Measurements from ENCODE around the gene ARHGAP15. TPM values are rescaled to one million over a fixed set of nuclear protein-coding genes. Genes with fewer than 3 reads are reported as not detected.
A peak's percentile ranks its signal among the peaks of the same experiment; 100 is the strongest.

The ARHGAP15 gene
- total RNA-seq, 4 donors from 2014 or later: 1.2 to 6.0 (median 3.4) TPM

- H3K36me3 ChIP-seq: no peaks in the 10 kb centered on the region
- no peaks in the 10 kb centered on the region for H3K27me3 ChIP-seq
- WGBS: 54% methylated on average over 12 of the region's 12 CpGs
- H3K4me1 ChIP-seq: no peaks in the 10 kb centered on the region
- no peak overlapping the region for H3K4me3 ChIP-seq
- no peak overlapping the region for H3K27ac ChIP-seq
- DNase-seq (ENCODE audit: low spot score in 2 of 2): no peak
- TF ChIP-seq POLR2A (IDR thresholded peaks at IDR 0.05) (no peak), POLR2AphosphoS5 (IDR thresholded peaks at IDR 0.05) (no peak), CTCF (IDR thresholded peaks at IDR 0.05) (peak; percentile 24 to 52), EP300 (IDR thresholded peaks at IDR 0.05) (no peak)
- no peaks in the 10 kb centered on the region for H3K9me3 ChIP-seq
These were observed 33.1 kb downstream of the ARHGAP15 start for GRCh38 chr2:143162123-143162837.

- no peaks in the 10 kb centered on the region for H3K27me3 ChIP-seq
- no peak for DNase-seq (ENCODE audit: low spot score in 2 of 2)
- no peak overlapping the region for H3K4me3 ChIP-seq
- no peaks in the 10 kb centered on the region for H3K9me3 ChIP-seq
- no peak for TF ChIP-seq POLR2A (IDR thresholded peaks at IDR 0.05)
- no peak for TF ChIP-seq CTCF (IDR thresholded peaks at IDR 0.05)
- TF ChIP-seq POLR2AphosphoS5 (IDR thresholded peaks at IDR 0.05): no peak
- no peak for TF ChIP-seq EP300 (IDR thresholded peaks at IDR 0.05)
- H3K27ac ChIP-seq: no peak overlapping the region
- WGBS: 71% methylated on average over 1 of the region's 1 CpG
- no peaks in the 10 kb centered on the region for H3K36me3 ChIP-seq
- no peaks in the 10 kb centered on the region for H3K4me1 ChIP-seq
These were observed 33.8 kb downstream of the ARHGAP15 start for GRCh38 chr2:143162997-143163396.

GRCh38 chr2:143163499-143163898 lies 34.3 kb downstream of the ARHGAP15 start:
- WGBS: 60% methylated on average over 4 of the region's 4 CpGs
- no peaks in the 10 kb centered on the region for H3K36me3 ChIP-seq
- H3K4me1 ChIP-seq: no peaks in the 10 kb centered on the region

GRCh38 chr2:143165291-143165690 lies 36.1 kb downstream of the ARHGAP15 start:
- WGBS: 75% methylated on average over 1 of the region's 1 CpG
- Histone ChIP-seq H3K4me1 (no peaks in the 10 kb centered on the region), H3K27me3 (no peaks in the 10 kb centered on the region), H3K9me3 (no peaks in the 10 kb centered on the region), H3K4me3 (no peak overlapping the region), H3K36me3 (no peaks in the 10 kb centered on the region), H3K27ac (no peak overlapping the region)
- TF ChIP-seq CTCF (IDR thresholded peaks at IDR 0.05) (no peak), POLR2AphosphoS5 (IDR thresholded peaks at IDR 0.05) (no peak), EP300 (IDR thresholded peaks at IDR 0.05) (no peak), POLR2A (IDR thresholded peaks at IDR 0.05) (no peak)
- no peak for DNase-seq (ENCODE audit: low spot score in 2 of 2)

More at GRCh38 chr2:143163499-143163898, 34.3 kb downstream of the ARHGAP15 start:
- no peak for DNase-seq (ENCODE audit: low spot score in 2 of 2)
- TF ChIP-seq POLR2AphosphoS5 (IDR thresholded peaks at IDR 0.05): no peak
- TF ChIP-seq POLR2A (IDR thresholded peaks at IDR 0.05): no peak
- TF ChIP-seq EP300 (IDR thresholded peaks at IDR 0.05): no peak
- no peak for TF ChIP-seq CTCF (IDR thresholded peaks at IDR 0.05)
- Histone ChIP-seq H3K4me3 (no peak overlapping the region), H3K27ac (no peak overlapping the region), H3K27me3 (no peaks in the 10 kb centered on the region), H3K9me3 (no peaks in the 10 kb centered on the region)

GRCh38 chr2:143169105-143169504 lies 39.9 kb downstream of the ARHGAP15 start:
- no peak overlapping the region for H3K4me3 ChIP-seq
- no peaks in the 10 kb centered on the region for H3K27me3 ChIP-seq
- TF ChIP-seq POLR2AphosphoS5 (IDR thresholded peaks at IDR 0.05) (no peak), POLR2A (IDR thresholded peaks at IDR 0.05) (no peak), CTCF (IDR thresholded peaks at IDR 0.05) (no peak), EP300 (IDR thresholded peaks at IDR 0.05) (no peak)
- no peaks in the 10 kb centered on the region for H3K4me1 ChIP-seq
- 73% methylated on average over 1 of the region's 1 CpG for whole genome bisulfite sequencing
- no peak for DNase-seq (ENCODE audit: low spot score in 2 of 2)
- no peak overlapping the region for H3K27ac ChIP-seq
- H3K36me3 ChIP-seq: no peaks in the 10 kb centered on the region
- H3K9me3 ChIP-seq: no peaks in the 10 kb centered on the region

Measured in suprapubic skin (tissue), 4 donors.